SU-DHL-6 (cell line): ENCODE results near the gene DPP6.

ENCODE experiments used
- EZH2phosphoT487 ChIP-seq: fragments of 200-600 bp; sonication (generic), shearing (Covaris generic); conservative IDR thresholded peaks from 2 replicates; pipeline ENCODE4 v1.6.1; 2018; ENCODE audit warnings: mild to moderate bottlenecking, antibody characterized with exemption, low read length, moderate library complexity, mixed read lengths
- TF ChIP-seq, protein P1 (sequence below): fragments of 200-600 bp; sonication (generic); IDR thresholded peaks from one replicate; pipeline ENCODE4 v1.5.1; 2017; ENCODE audit warnings: antibody characterized with exemption, mild to moderate bottlenecking, low read length, moderate library complexity; ENCODE audit not compliant: insufficient read depth, poor library complexity, severe bottlenecking

DNA sequence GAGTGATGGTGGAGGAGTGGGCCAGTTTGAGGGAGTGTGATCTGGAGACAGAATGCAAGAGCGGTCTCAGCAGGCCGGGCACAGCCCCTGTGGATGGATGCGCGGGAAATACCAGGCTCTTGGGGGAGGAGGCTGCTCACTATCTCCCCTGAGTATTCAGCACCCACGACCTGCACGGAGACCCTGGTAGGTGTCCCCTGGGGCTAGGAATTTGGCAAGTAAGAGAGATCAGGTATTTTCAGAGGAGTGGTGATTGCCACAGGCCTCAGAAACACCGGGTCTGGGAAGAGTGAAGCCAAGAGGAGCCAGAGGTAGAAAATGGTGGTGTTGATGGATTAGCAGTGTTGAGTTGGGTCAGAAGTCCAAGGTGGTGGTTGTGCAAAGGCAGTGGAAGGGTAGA is 524.4 kb downstream of the DPP6 start:
- TF ChIP-seq, protein P1, sequence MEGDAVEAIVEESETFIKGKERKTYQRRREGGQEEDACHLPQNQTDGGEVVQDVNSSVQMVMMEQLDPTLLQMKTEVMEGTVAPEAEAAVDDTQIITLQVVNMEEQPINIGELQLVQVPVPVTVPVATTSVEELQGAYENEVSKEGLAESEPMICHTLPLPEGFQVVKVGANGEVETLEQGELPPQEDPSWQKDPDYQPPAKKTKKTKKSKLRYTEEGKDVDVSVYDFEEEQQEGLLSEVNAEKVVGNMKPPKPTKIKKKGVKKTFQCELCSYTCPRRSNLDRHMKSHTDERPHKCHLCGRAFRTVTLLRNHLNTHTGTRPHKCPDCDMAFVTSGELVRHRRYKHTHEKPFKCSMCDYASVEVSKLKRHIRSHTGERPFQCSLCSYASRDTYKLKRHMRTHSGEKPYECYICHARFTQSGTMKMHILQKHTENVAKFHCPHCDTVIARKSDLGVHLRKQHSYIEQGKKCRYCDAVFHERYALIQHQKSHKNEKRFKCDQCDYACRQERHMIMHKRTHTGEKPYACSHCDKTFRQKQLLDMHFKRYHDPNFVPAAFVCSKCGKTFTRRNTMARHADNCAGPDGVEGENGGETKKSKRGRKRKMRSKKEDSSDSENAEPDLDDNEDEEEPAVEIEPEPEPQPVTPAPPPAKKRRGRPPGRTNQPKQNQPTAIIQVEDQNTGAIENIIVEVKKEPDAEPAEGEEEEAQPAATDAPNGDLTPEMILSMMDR: no peak
- no peak for TF ChIP-seq EZH2phosphoT487
